ENCODE measurements around the gene RPS6KA1. TPM values are rescaled to one million over a fixed set of nuclear protein-coding genes. Genes with fewer than 3 reads are reported as not detected.

Gene RPS6KA1
- total and polyA plus RNA-seq, 10 of the 15 experiments (the other 5 are each of a cell fraction or from before 2014, with no cell fraction given): 5.0 to 136 (median 91.5) TPM

DNA sequence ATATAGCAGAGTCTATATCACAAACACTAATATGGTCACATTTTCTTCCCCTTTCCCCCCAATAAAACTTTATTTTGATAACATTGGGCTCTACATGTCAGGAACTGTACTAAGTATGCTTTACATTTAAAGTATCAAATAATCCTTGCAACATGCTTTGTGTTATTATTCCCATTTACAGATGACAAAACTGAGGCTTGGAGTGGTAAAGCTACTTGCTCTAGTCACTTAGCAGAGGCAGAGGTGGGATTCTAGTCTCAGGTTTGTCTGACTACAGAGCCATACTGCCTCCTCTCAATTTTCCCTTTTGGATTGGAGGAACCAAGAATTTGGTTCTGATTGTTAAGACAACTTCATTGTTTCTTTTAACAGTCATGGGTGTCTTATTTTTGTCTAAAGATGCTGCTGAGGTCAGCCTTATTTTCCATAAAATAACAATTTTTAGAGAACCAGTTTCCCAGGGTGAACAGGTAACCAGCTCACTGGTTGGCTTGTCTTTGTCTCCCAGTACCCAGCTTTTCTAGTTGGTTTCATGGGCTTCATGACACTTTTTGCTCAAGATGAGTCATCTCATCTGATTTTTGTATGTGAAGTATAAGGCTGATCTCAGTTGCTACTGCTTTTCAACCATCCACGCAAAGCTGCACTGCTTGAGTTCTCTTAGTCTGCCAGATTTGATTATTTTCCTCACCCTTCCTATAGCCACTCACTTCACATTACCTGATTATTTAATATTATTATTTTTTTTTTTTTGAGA, 85.3 kb downstream of the RPS6KA1 start:
- FAIRE-seq (no peak), ATAC-seq (peak; percentile 46; the same call in 2 of the 3 replicates), DNase-seq (ENCODE audit: low read depth, low spot score) (no peak)
- Histone ChIP-seq H3K27me3 (replicated peaks in 1 of 2; ENCODE audit: control insufficient read depth in 2 of 2, insufficient read depth in 2 of 2, low read length in 1 of 2) (no peaks in the 10 kb centered on the region), H3K4me3 (no peak overlapping the region), H3K9ac (ENCODE audit: control insufficient read depth, insufficient read depth, low read length) (no peak overlapping the region), H3K36me3 (ENCODE audit: control insufficient read depth in 2 of 2, insufficient read depth in 2 of 2, low read length in 1 of 2) (no peaks in the 10 kb centered on the region), H3K4me2 (ENCODE audit: control insufficient read depth, insufficient read depth) (no peak overlapping the region), H3K9me3 (replicated peaks; ENCODE audit: control insufficient read depth, insufficient read depth, low read length) (no peaks in the 10 kb centered on the region), H4K20me1 (ENCODE audit: control insufficient read depth, insufficient read depth) (no peaks in the 10 kb centered on the region), H3K4me1 (ENCODE audit: control insufficient read depth, insufficient read depth, low read length) (peaks cover 13% of the 10 kb centered on the region), H3K79me2 (ENCODE audit: control insufficient read depth, insufficient read depth, low read length) (no peaks in the 10 kb centered on the region), H2AFZ (ENCODE audit: control insufficient read depth, low read depth, low read length) (no peak overlapping the region), H3K27ac (ENCODE audit: control insufficient read depth, insufficient read depth) (no peak overlapping the region)
- in situ Hi-C loops (cut with MboI): no loop called here
- BruUV-seq (replicated peaks): no TSS peak
- ChIA-PET RAD21 (ENCODE audit: unreplicated experiment) (interaction anchor here (1.3 to 3.2 kb wide), 8 partner anchors 12 to 224 kb away, joined by 3 to 24 read pairs (median 6); partner anchors contain the start of gene PIGV), POLR2A (interaction anchor here (0.6 to 1.0 kb wide), 5 partner anchors 62 to 525 kb away, joined by 3 to 5 read pairs (median 4); no protein-coding TSS in a partner anchor), CTCF (interaction anchor here (0.6 to 3.2 kb wide), 6 partner anchors 31 to 175 kb away, joined by 3 to 37 read pairs (median 3); partner anchors contain the start of gene PIGV), SMC1A (ENCODE audit: uncharacterized antibody, unreplicated experiment) (interaction anchor here (0.7 to 3.0 kb wide), 9 partner anchors 11 to 175 kb away, joined by 3 to 21 read pairs (median 4); partner anchors contain the start of gene PIGV)
- TF ChIP-seq, protein P1, sequence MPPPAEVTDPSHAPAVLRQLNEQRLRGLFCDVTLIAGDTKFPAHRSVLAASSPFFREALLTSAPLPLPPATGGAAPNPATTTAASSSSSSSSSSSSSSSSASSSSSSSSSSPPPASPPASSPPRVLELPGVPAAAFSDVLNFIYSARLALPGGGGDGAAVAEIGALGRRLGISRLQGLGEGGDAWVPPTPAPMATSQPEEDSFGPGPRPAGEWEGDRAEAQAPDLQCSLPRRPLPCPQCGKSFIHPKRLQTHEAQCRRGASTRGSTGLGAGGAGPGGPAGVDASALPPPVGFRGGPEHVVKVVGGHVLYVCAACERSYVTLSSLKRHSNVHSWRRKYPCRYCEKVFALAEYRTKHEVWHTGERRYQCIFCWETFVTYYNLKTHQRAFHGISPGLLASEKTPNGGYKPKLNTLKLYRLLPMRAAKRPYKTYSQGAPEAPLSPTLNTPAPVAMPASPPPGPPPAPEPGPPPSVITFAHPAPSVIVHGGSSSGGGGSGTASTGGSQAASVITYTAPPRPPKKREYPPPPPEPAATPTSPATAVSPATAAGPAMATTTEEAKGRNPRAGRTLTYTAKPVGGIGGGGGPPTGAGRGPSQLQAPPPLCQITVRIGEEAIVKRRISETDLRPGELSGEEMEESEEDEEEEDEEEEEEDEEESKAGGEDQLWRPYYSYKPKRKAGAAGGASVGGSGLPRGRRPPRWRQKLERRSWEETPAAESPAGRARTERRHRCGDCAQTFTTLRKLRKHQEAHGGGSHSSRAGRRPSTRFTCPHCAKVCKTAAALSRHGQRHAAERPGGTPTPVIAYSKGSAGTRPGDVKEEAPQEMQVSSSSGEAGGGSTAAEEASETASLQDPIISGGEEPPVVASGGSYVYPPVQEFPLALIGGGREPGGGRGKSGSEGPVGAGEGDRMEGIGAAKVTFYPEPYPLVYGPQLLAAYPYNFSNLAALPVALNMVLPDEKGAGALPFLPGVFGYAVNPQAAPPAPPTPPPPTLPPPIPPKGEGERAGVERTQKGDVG (CRISPR knock-in tag; IDR thresholded peaks at IDR 0.05): no peak
- TF ChIP-seq BCL3 (IDR thresholded peaks at IDR 0.05; ENCODE audit: borderline replicate concordance, insufficient read depth, low read depth, low read length, poor library complexity, severe bottlenecking) (no peak), JUNB (IDR thresholded peaks at IDR 0.05) (peak; percentile 51; the same call in 1 of the 2 replicates), ZNF217 (IDR thresholded peaks at IDR 0.05) (0 out of 2 replicates have a peak, but pooled peaks have one; percentile 33)
- intact Hi-C loops (cut with micrococcal nuclease; ENCODE audit: unreplicated experiment): no loop called here
- 92% methylated on average over 1 of the region's 1 CpG for WGBS (ENCODE audit: insufficient coverage, insufficient replicate concordance, low lambda C conversion rate, missing lambda C conversion rate)
